Breast epithelium (tissue), 4 donors: Measurements from ENCODE around the gene REPS2. TPM values are rescaled to one million over a fixed set of nuclear protein-coding genes. Genes with fewer than 3 reads are reported as not detected.

Source experiments
- DNase-seq, 2 donors: peaks; one replicate each; pipeline ENCODE4 v3.0.0-alpha.2; 2019; ENCODE audit warnings: low spot score in 2 of 2
- H3K27ac ChIP-seq, 2 donors: fragments of 200-600 bp; sonication (generic) in 1 of 2; one replicate each; pipeline ENCODE4 v1.5.1; 2016 to 2019; ENCODE audit warnings: mild to moderate bottlenecking in 1 of 2
- H3K27me3 ChIP-seq, 2 donors: fragments of 200-600 bp; sonication (generic) in 1 of 2; one replicate each; pipeline versions ENCODE4 v1.5.1 to v1.6.0; 2017 to 2019; ENCODE audit warnings: control low read depth in 1 of 2, mild to moderate bottlenecking in 1 of 2
- H3K36me3 ChIP-seq: fragments of 200-600 bp; one replicate; pipeline ENCODE4 v1.5.1; 2019
- H3K4me1 ChIP-seq, 2 donors: fragments of 200-600 bp; sonication (generic); one replicate each; pipeline ENCODE4 v1.5.1; 2016 to 2019; ENCODE audit warnings: control low read depth in 1 of 2
- H3K4me3 ChIP-seq, 3 donors: fragments of 200-600 bp; sonication (generic); 1 replicate in 2 of 3; 2 replicates in 1 of 3; pipeline ENCODE4 v1.5.1; 2016 to 2019; ENCODE audit warnings: mild to moderate bottlenecking in 3 of 3, moderate library complexity in 2 of 3
- H3K9me3 ChIP-seq, 2 donors: fragments of 200-600 bp; sonication (generic) in 1 of 2; one replicate each; pipeline ENCODE4 v1.5.1; 2016 to 2019; ENCODE audit warnings: control low read depth in 1 of 2
- POLR2A ChIP-seq: fragments of 450-650 bp; IDR thresholded peaks from one replicate; pipeline ENCODE4 v1.6.1; 2016; ENCODE audit warnings: antibody characterized with exemption, mild to moderate bottlenecking, moderate library complexity
- POLR2AphosphoS5 ChIP-seq, 3 donors: sonication (generic); formaldehyde crosslinking; IDR thresholded peaks; one replicate each; pipeline ENCODE4 v1.6.1; 2017; ENCODE audit warnings: antibody characterized with exemption in 3 of 3
- intact Hi-C: fragments of 100-400 bp; cut with DNase I; formaldehyde crosslinking; loops from one replicate; pipeline ENCODE4 v1.15.1; 2023; ENCODE audit warnings: low total_unique reads
- total RNA-seq, 3 donors: library from RNA; depleted of rRNA; stranded (reverse); fragments of >200 nt; gene quantifications; one replicate each; pipeline ENCODE4 v1.1.0, GENCODE V29; 2016
- TF ChIP-seq, protein P1 (sequence below), 3 donors: fragments of 450-650 bp; IDR thresholded peaks; one replicate each; pipeline ENCODE4 v1.5.1; 2016 to 2017; ENCODE audit warnings: antibody characterized with exemption in 3 of 3, mild to moderate bottlenecking in 3 of 3, moderate library complexity in 3 of 3

REPS2 gene
- total RNA-seq, 3 donors from 2014 or later, result 9.6 to 21.4 (median 13.1) TPM

DNA sequence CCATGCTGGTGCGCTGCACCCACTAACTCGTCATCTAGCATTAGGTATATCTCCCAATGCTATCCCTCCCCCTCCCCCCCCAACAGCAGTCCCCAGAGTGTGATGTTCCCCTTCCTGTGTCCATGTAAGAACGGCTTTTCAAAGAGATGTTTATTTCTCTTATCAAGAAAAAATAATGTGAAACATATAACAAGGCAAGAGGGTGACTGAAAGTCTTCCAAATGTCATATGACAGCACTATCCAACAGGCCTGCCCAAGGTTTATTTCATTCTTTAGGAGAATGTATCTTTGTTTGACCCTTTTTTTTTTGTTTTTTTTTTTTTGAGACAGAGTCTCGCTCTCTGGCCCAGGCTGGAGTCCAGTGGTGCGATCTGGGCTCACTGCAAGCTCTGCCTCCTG, 29.9 kb upstream of the REPS2 start:
- intact Hi-C loops, result no loop called here
- TF ChIP-seq, protein P1, sequence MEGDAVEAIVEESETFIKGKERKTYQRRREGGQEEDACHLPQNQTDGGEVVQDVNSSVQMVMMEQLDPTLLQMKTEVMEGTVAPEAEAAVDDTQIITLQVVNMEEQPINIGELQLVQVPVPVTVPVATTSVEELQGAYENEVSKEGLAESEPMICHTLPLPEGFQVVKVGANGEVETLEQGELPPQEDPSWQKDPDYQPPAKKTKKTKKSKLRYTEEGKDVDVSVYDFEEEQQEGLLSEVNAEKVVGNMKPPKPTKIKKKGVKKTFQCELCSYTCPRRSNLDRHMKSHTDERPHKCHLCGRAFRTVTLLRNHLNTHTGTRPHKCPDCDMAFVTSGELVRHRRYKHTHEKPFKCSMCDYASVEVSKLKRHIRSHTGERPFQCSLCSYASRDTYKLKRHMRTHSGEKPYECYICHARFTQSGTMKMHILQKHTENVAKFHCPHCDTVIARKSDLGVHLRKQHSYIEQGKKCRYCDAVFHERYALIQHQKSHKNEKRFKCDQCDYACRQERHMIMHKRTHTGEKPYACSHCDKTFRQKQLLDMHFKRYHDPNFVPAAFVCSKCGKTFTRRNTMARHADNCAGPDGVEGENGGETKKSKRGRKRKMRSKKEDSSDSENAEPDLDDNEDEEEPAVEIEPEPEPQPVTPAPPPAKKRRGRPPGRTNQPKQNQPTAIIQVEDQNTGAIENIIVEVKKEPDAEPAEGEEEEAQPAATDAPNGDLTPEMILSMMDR (IDR thresholded peaks at IDR 0.05), result no peak
- H3K27me3 ChIP-seq, result peaks cover 0 to 38% of the 10 kb centered on the region in 2 donors
- H3K4me1 ChIP-seq, result no peaks in the 10 kb centered on the region
- no peak for DNase-seq
- no peaks in the 10 kb centered on the region for H3K9me3 ChIP-seq
- H3K27ac ChIP-seq, result no peak overlapping the region
- H3K36me3 ChIP-seq, result no peaks in the 10 kb centered on the region
- H3K4me3 ChIP-seq, result no peak overlapping the region

DNA sequence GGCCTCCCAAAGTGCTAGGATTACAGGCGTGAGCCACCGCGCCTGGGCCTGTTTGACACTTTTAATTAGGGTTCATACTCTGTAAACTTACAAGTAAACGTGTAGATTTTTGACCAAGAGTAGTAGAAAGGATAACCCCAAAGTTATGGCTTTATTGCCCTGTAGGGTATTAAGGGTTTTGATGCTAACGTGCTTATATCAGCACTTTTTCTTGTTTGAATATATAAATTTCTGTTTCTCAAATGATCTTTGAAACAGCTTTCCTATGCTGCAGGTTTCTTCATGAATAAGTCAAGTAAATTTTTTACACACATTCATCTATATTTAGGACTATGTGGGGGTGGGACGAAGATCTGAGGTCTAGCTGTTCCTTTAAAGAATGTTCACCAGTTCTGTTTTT, 29.3 kb upstream of the REPS2 start:
- no peaks in the 10 kb centered on the region for H3K9me3 ChIP-seq
- H3K4me3 ChIP-seq, result no peak overlapping the region
- no peaks in the 10 kb centered on the region for H3K4me1 ChIP-seq
- TF ChIP-seq POLR2AphosphoS5 (IDR thresholded peaks at IDR 0.05), result no peak
- TF ChIP-seq, protein P1 (IDR thresholded peaks at IDR 0.05), result no peak
- no peak for TF ChIP-seq POLR2A
- H3K36me3 ChIP-seq, result no peaks in the 10 kb centered on the region
- H3K27me3 ChIP-seq, result peaks cover 0 to 38% of the 10 kb centered on the region in 2 donors
- DNase-seq, result no peak
- no peak overlapping the region for H3K27ac ChIP-seq
- intact Hi-C loops, result no loop called here

DNA sequence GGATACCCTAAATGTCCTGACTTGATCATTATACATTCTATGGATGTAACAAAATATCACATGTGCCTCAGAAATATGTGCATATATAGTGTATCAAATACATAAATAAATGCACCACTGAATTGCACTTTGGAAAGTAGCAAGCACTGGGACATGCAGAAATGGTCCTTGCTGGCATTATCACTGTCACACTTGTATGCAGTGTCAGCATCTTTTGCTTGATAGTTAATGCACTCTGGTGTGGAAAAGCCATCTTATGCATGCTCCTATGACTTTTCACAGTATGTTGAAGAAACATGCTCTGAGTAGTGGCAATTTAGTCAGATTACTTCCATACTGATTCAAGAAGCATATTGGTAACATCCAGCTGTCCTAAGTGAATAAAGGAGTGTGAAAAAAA, 27.5 kb upstream of the REPS2 start:
- H3K9me3 ChIP-seq, result no peaks in the 10 kb centered on the region
- H3K4me3 ChIP-seq, result no peak overlapping the region
- H3K4me1 ChIP-seq, result no peaks in the 10 kb centered on the region
- no peaks in the 10 kb centered on the region for H3K36me3 ChIP-seq
- no peak overlapping the region for H3K27ac ChIP-seq
- TF ChIP-seq POLR2AphosphoS5 (IDR thresholded peaks at IDR 0.05) (no peak), POLR2A (no peak)
- TF ChIP-seq, protein P1 (IDR thresholded peaks at IDR 0.05), result no peak
- peaks cover 0 to 37% of the 10 kb centered on the region in 2 donors for H3K27me3 ChIP-seq
- intact Hi-C loops, result no loop called here
- DNase-seq, result no peak

DNA sequence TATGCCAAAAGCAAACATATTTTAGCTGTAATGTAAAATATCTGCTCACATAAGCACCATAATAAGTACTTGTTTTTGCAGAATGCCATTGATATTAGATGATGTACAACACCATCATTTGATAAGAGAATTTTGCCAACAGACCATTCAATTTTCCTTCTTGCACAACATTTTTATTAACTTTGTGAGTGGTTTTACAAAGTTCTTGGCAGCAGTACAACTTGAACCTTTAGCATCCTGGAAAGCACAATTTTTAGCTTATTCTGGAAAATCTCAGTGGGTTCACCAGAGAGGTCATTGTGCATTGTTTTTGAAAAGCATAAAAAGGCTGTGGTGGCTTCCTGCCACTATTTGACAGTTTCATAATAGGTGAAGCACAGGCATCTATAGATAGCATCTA, 26.4 kb upstream of the REPS2 start:
- Histone ChIP-seq H3K9me3 (peaks cover 0 to 7% of the 10 kb centered on the region in 2 donors), H3K4me1 (no peaks in the 10 kb centered on the region)
- intact Hi-C loops, result no loop called here

DNA sequence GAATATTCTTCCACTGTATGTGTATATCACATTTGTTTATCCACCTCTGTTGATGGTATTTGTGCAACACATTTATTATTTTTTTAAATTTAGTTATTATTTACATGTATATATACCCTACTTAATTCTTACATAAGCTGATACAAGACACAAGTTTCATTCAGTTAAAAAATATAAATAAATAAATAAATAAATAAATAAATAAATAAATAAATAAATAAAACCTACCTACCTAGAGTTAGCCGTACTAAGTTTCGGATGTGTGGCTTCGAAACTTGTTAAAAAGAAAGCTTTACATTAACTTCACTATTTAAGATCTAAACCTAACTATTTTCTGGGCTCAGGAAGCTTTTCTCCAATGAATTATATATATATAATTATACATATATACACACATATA, 23.3 kb upstream of the REPS2 start:
- no peak overlapping the region for H3K27ac ChIP-seq
- H3K36me3 ChIP-seq, result no peaks in the 10 kb centered on the region
- no peaks in the 10 kb centered on the region for H3K4me1 ChIP-seq
- H3K27me3 ChIP-seq, result peaks cover 0 to 31% of the 10 kb centered on the region in 2 donors
- peaks cover 0 to 7% of the 10 kb centered on the region in 2 donors for H3K9me3 ChIP-seq
- intact Hi-C loops, result no loop called here
- no peak for DNase-seq
- TF ChIP-seq POLR2A (no peak), POLR2AphosphoS5 (IDR thresholded peaks at IDR 0.05) (no peak)
- TF ChIP-seq, protein P1 (IDR thresholded peaks at IDR 0.05), result no peak
- no peak overlapping the region for H3K4me3 ChIP-seq

More for the DNA sequence above, 26.4 kb upstream of the REPS2 start:
- Histone ChIP-seq H3K27me3 (peaks cover 0 to 32% of the 10 kb centered on the region in 2 donors), H3K36me3 (no peaks in the 10 kb centered on the region), H3K4me3 (no peak overlapping the region), H3K27ac (no peak overlapping the region)
- DNase-seq, result no peak
- TF ChIP-seq, protein P1 (IDR thresholded peaks at IDR 0.05), result no peak
- TF ChIP-seq POLR2AphosphoS5 (IDR thresholded peaks at IDR 0.05), result no peak
